Nephron (organoid): ENCODE data around the gene GLUD1.
"Not testable (repeated sequence)": the region's sequence is repeated elsewhere in the genome, so short reads cannot be mapped to it uniquely, and the experiment has no call there.

Experiments used
- H3K27ac Mint-ChIP-seq, 3 experiments: 2 replicates each; pipeline ENCODE4 v1.8.0; 2020; ENCODE audit warnings: mixed read lengths in 3 of 3, mild to moderate bottlenecking in 2 of 3, moderate library complexity in 1 of 3
- H3K27me3 Mint-ChIP-seq: 2 replicates; pipeline ENCODE4 v1.8.0; 2021; ENCODE audit warnings: low read depth, mild to moderate bottlenecking, moderate library complexity, mixed read lengths
- H3K36me3 Mint-ChIP-seq: 2 replicates; pipeline ENCODE4 v1.8.0; 2020; ENCODE audit warnings: low read depth, mixed read lengths
- H3K4me1 Mint-ChIP-seq: 2 replicates; pipeline ENCODE4 v1.8.0; 2020; ENCODE audit warnings: mixed read lengths
- H3K4me3 Mint-ChIP-seq, 3 experiments: 2 replicates each; pipeline ENCODE4 v1.8.0; 2020; ENCODE audit warnings: mild to moderate bottlenecking in 3 of 3, mixed read lengths in 3 of 3, moderate library complexity in 2 of 3
- H3K9me3 Mint-ChIP-seq: 2 replicates; pipeline ENCODE4 v1.8.0; 2020; ENCODE audit warnings: mixed read lengths
- TF ChIP-seq, protein P1 (sequence below), 3 experiments: fragments of 200-600 bp; sonication (generic); IDR thresholded peaks; one replicate each; pipeline ENCODE4 v1.5.0; 2021; ENCODE audit warnings: antibody characterized with exemption in 3 of 3; ENCODE audit not compliant: unreplicated experiment in 3 of 3

GLUD1 gene

GRCh38 chr10:87008303-87008702, 86.3 kb downstream of the GLUD1 start:
- H3K9me3 Mint-ChIP-seq, H3K36me3 Mint-ChIP-seq, H3K4me1 Mint-ChIP-seq, H3K27ac Mint-ChIP-seq, H3K27me3 Mint-ChIP-seq, H3K4me3 Mint-ChIP-seq: not testable (repeated sequence)

DNA sequence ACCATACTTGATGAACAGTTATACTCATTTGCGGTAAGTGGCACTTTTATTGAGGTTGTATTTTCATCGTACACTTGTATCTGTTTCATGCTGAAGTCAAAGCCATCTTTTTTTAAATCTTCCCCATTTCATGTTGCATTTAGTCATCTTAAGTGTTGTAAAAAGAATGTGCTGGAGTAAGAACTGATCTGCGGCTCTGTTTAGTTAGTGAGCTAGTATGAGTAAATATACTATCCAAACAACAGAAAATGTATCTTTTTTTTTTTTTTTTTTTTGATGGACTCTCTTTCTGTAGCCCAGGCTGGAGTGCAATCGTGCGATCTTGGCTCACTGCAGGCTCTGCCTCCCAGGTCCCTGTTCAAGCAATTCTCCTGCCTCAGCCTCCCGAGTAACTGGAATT, 87.0 kb downstream of the GLUD1 start:
- H3K4me3 Mint-ChIP-seq, result not testable (repeated sequence)

DNA sequence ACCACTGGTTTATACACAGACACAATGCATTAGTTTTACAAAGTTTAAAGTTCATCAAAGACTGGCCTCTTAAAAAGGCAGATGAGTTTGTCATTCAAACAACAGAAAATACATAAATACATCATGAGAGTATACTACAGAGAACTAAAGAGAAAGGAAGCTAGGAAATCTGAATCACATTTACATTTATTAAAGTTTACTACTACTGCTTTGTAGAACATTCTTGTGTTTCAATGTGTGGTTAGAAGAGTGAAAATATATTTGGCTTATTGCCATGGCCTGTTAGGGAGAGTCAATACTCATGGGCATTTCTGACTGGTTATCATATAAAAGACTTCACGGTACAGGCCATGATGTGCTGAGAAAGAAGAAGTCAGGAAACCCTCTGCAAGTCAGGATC, 87.5 kb downstream of the GLUD1 start:
- not testable (repeated sequence) for H3K9me3 Mint-ChIP-seq, H3K27ac Mint-ChIP-seq, H3K4me1 Mint-ChIP-seq, H3K27me3 Mint-ChIP-seq, H3K4me3 Mint-ChIP-seq, H3K36me3 Mint-ChIP-seq

More for the DNA sequence above, 87.0 kb downstream of the GLUD1 start:
- not testable (repeated sequence) for H3K36me3 Mint-ChIP-seq, H3K27ac Mint-ChIP-seq, H3K9me3 Mint-ChIP-seq, H3K4me1 Mint-ChIP-seq, H3K27me3 Mint-ChIP-seq

DNA sequence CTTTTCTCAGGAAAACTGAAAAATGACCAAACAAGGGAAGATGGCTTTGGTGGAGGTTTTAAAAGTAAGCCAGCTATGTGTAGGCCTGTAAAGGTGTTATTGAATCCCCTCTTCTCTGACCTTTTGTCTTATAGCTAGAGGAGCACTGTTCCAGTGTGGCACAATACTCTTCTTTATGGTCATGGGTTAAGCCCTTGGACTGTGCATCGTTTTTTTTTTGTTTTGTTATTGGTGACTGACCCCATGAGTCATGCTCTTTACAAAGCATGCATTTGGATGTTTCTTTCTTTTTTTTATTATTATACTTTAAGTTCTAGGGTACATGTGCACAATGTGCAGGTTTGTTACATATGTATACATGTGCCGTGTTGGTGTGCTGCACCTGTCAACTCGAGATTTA, 94.2 kb downstream of the GLUD1 start:
- H3K36me3 Mint-ChIP-seq, result no peaks in the 10 kb centered on the region
- H3K27me3 Mint-ChIP-seq, result no peaks in the 10 kb centered on the region
- H3K4me1 Mint-ChIP-seq, result no peaks in the 10 kb centered on the region
- no peaks in the 10 kb centered on the region for H3K9me3 Mint-ChIP-seq
- H3K27ac Mint-ChIP-seq, result no peak overlapping the region
- TF ChIP-seq, protein P1, sequence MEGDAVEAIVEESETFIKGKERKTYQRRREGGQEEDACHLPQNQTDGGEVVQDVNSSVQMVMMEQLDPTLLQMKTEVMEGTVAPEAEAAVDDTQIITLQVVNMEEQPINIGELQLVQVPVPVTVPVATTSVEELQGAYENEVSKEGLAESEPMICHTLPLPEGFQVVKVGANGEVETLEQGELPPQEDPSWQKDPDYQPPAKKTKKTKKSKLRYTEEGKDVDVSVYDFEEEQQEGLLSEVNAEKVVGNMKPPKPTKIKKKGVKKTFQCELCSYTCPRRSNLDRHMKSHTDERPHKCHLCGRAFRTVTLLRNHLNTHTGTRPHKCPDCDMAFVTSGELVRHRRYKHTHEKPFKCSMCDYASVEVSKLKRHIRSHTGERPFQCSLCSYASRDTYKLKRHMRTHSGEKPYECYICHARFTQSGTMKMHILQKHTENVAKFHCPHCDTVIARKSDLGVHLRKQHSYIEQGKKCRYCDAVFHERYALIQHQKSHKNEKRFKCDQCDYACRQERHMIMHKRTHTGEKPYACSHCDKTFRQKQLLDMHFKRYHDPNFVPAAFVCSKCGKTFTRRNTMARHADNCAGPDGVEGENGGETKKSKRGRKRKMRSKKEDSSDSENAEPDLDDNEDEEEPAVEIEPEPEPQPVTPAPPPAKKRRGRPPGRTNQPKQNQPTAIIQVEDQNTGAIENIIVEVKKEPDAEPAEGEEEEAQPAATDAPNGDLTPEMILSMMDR (IDR thresholded peaks at IDR 0.05; ENCODE audit: unreplicated experiment in 3 of 3), result no peak
- no peak overlapping the region for H3K4me3 Mint-ChIP-seq
